B cell (primary cell): ENCODE results near the gene MPZL2. TPM values are rescaled to one million over a fixed set of nuclear protein-coding genes. Genes with fewer than 3 reads are reported as not detected.
A peak's percentile ranks its signal among the peaks of the same experiment; 100 is the strongest.

Source experiments
- ATAC-seq: fragments of 200-7000 bp; cut with Tn5 transposase; one replicate; pipeline ENCODE4 v1.10.0; 2021; ENCODE audit warnings: low read depth, mild to moderate bottlenecking, moderate number of reproducible peaks, moderate library complexity
- CTCF ChIA-PET: fragments of 350-600 bp; sonication (Branson Sonifier 250); formaldehyde crosslinking; loops from one replicate; lab custom pipeline; 2021; ENCODE audit warnings: antibody characterized with exemption, inconsistent platforms; lab: Charles Lee
- POLR2A ChIA-PET: fragments of 350-600 bp; sonication (Branson Sonifier 250); formaldehyde crosslinking; loops from one replicate; lab custom pipeline; 2021; ENCODE audit warnings: antibody characterized with exemption; lab: Charles Lee
- DNase-seq: peaks from one replicate; pipeline ENCODE4 v3.0.0; 2013
- H2AFZ ChIP-seq: 2 replicates; pipeline ENCODE4 v1.6.1; 2012; ENCODE audit warnings: mild to moderate bottlenecking, low read depth, low read length; ENCODE audit not compliant: insufficient read depth, poor library complexity, severe bottlenecking
- H3K27ac ChIP-seq, 2 donors: 1 replicate in 1 of 2; 2 replicates in 1 of 2; pipeline ENCODE4 v1.5.1; 2012 to 2013; ENCODE audit warnings: low read length in 2 of 2, mild to moderate bottlenecking in 2 of 2, moderate library complexity in 1 of 2
- H3K27me3 ChIP-seq, 4 experiments: fragments of 200-600 bp in 1 of 4; sonication (generic) in 1 of 4; replicated peaks in 1 of 4; 1 replicate in 2 of 4; 2 replicates in 2 of 4; pipeline versions ENCODE4 v1.6.1 to v1.7.0; 2013 to 2016; ENCODE audit warnings: low read length in 3 of 4, mild to moderate bottlenecking in 2 of 4, mixed read lengths in 1 of 4, moderate library complexity in 1 of 4; ENCODE audit not compliant: insufficient read depth in 4 of 4, control insufficient read depth in 3 of 4; ENCODE audit errors: control extremely low read depth in 1 of 4
- H3K36me3 ChIP-seq, 2 experiments: replicated peaks in 1 of 2; 1 replicate in 1 of 2; 2 replicates in 1 of 2; pipeline versions ENCODE4 v1.6.1 to v1.7.1; 2013; ENCODE audit warnings: low read length in 1 of 2; ENCODE audit not compliant: insufficient read depth in 2 of 2, control insufficient read depth in 1 of 2; ENCODE audit errors: control extremely low read depth in 1 of 2, extremely low read depth in 1 of 2
- H3K4me1 ChIP-seq, 2 donors: fragments of 200-600 bp in 1 of 2; sonication (generic) in 1 of 2; 1 replicate in 1 of 2; 2 replicates in 1 of 2; pipeline versions ENCODE4 v1.5.1 to v1.6.1; 2013 to 2017; ENCODE audit warnings: low read length in 2 of 2; ENCODE audit not compliant: control insufficient read depth in 2 of 2, insufficient read depth in 2 of 2
- H3K4me2 ChIP-seq: replicated peaks from 2 replicates; pipeline ENCODE3; 2012; ENCODE audit warnings: mild to moderate bottlenecking, low read depth, low read length; ENCODE audit not compliant: poor library complexity, severe bottlenecking
- H3K4me3 ChIP-seq, 5 experiments: fragments of 200-600 bp in 1 of 5; sonication (generic) in 1 of 5; 1 replicate in 3 of 5; 2 replicates in 2 of 5; pipeline versions ENCODE4 v1.5.1 to v1.7.0; 2011 to 2016; ENCODE audit warnings: low read length in 4 of 5, mild to moderate bottlenecking in 4 of 5, low read depth in 2 of 5, control low read depth in 1 of 5, moderate library complexity in 1 of 5; ENCODE audit not compliant: insufficient read depth in 1 of 5; ENCODE audit errors: control extremely low read depth in 1 of 5, extremely low read depth in 1 of 5
- H3K79me2 ChIP-seq: fragments of 200-600 bp; sonication (generic); one replicate; pipeline ENCODE4 v1.6.0; 2016; ENCODE audit warnings: low read length; ENCODE audit not compliant: control insufficient read depth, insufficient read depth
- H3K9ac ChIP-seq: fragments of 200-600 bp; sonication (generic); 2 replicates; pipeline ENCODE4 v1.6.1; 2017; ENCODE audit warnings: mild to moderate bottlenecking, low read length, moderate library complexity
- H3K9me3 ChIP-seq, 3 donors: one replicate each; pipeline versions ENCODE4 v1.6.1 to v1.7.1; 2013; ENCODE audit warnings: low read length in 2 of 3; ENCODE audit not compliant: control insufficient read depth in 2 of 3, insufficient read depth in 1 of 3; ENCODE audit errors: control extremely low read depth in 1 of 3
- H4K20me1 ChIP-seq: 2 replicates; pipeline ENCODE4 v1.6.0; 2012; ENCODE audit warnings: mild to moderate bottlenecking, low read length; ENCODE audit not compliant: insufficient read depth, control insufficient read depth, poor library complexity, severe bottlenecking
- H3K27ac Mint-ChIP-seq: one replicate; pipeline ENCODE4 v1.8.0; 2021; ENCODE audit warnings: mixed read lengths
- H3K27me3 Mint-ChIP-seq: one replicate; pipeline ENCODE4 v1.8.0; 2021; ENCODE audit warnings: mixed read lengths
- H3K4me1 Mint-ChIP-seq: one replicate; pipeline ENCODE4 v1.8.0; 2021; ENCODE audit warnings: mixed read lengths
- H3K4me3 Mint-ChIP-seq: one replicate; pipeline ENCODE4 v1.8.0; 2021; ENCODE audit warnings: mixed read lengths
- H3K9me3 Mint-ChIP-seq: one replicate; pipeline ENCODE4 v1.8.0; 2022; ENCODE audit warnings: mixed read lengths; ENCODE audit not compliant: insufficient read depth
- EZH2 ChIP-seq: IDR thresholded peaks from 2 replicates; pipeline ENCODE4 v1.6.1; 2012; ENCODE audit warnings: borderline replicate concordance, low read depth, mild to moderate bottlenecking, moderate library complexity, low read length; ENCODE audit not compliant: insufficient read depth, poor library complexity, severe bottlenecking
- WGBS: methylation state at CpG from one replicate; pipeline ENCODE4 v1.1.5; 2013; ENCODE audit warnings: missing lambda C conversion rate; ENCODE audit not compliant: insufficient coverage; 5-methylcytosine and 5-hydroxymethylcytosine counted together
- intact Hi-C: fragments of 100-400 bp; cut with micrococcal nuclease; formaldehyde crosslinking; loops from one replicate; pipeline ENCODE4 v1.10.0; 2022
- polyA plus RNA-seq: library from polyadenylated mRNA; depleted of rRNA; stranded (reverse); fragments of >200 nt; gene quantifications from 2 replicates; pipeline ENCODE4 v1.2.3, GENCODE V29; 2012
- total RNA-seq, 2 donors: library from RNA; stranded (reverse); fragments of 120-200 nt in 1 of 2; gene quantifications; 1 replicate in 1 of 2; 2 replicates in 1 of 2; pipeline versions ENCODE4 v1.2.3 to v1.2.4, GENCODE V29; 2013 to 2022
- TF ChIP-seq, protein P1 (sequence below): fragments of 200-600 bp; IDR thresholded peaks from one replicate; pipeline ENCODE4 v1.8.0; 2022; ENCODE audit warnings: antibody characterized with exemption, mild to moderate bottlenecking

The MPZL2 gene
- total and polyA plus RNA-seq, 2 donors (not counting 1 experiment from before 2014, with no cell fraction given): 1.2 TPM; not detected in 1

DNA sequence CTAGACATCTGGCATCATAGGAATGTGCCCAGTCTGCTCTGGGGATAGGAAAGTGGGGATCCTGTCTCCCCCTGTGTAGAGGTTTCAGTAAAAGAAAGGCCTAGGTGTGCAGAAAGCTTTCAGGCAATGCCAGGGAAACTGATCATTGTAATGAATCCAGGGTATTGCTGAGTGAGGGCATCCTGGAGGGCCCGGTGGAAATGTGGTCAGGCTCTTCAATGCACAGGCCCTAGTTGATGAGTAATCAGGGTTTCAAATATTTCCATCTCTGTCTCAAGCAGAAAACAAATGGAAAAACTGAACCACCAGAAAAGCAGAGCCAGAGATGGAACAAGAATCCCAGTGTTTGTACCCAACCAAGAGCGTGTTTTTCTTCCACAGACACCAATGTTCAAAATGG is 42.5 kb upstream of the MPZL2 start:
- 100% methylated on average over 1 of the region's 2 CpGs for WGBS
- no peak overlapping the region for H3K4me3 Mint-ChIP-seq
- intact Hi-C loops: no loop called here
- H3K4me1 Mint-ChIP-seq: peaks cover 11% of the 10 kb centered on the region
- H3K4me3 ChIP-seq: no peak overlapping the region
- no peaks in the 10 kb centered on the region for H3K79me2 ChIP-seq
- no peaks in the 10 kb centered on the region for H4K20me1 ChIP-seq
- H3K27me3 Mint-ChIP-seq: peaks cover 5% of the 10 kb centered on the region
- H3K27me3 ChIP-seq: no peaks in the 10 kb centered on the region
- no peak for ATAC-seq
- no peak for TF ChIP-seq EZH2
- TF ChIP-seq, protein P1, sequence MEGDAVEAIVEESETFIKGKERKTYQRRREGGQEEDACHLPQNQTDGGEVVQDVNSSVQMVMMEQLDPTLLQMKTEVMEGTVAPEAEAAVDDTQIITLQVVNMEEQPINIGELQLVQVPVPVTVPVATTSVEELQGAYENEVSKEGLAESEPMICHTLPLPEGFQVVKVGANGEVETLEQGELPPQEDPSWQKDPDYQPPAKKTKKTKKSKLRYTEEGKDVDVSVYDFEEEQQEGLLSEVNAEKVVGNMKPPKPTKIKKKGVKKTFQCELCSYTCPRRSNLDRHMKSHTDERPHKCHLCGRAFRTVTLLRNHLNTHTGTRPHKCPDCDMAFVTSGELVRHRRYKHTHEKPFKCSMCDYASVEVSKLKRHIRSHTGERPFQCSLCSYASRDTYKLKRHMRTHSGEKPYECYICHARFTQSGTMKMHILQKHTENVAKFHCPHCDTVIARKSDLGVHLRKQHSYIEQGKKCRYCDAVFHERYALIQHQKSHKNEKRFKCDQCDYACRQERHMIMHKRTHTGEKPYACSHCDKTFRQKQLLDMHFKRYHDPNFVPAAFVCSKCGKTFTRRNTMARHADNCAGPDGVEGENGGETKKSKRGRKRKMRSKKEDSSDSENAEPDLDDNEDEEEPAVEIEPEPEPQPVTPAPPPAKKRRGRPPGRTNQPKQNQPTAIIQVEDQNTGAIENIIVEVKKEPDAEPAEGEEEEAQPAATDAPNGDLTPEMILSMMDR: no peak
- no peaks in the 10 kb centered on the region for H3K36me3 ChIP-seq
- H3K27ac ChIP-seq: no peak overlapping the region
- no peak for DNase-seq
- no peak overlapping the region for H3K27ac Mint-ChIP-seq
- ChIA-PET POLR2A (no interaction called here), CTCF (interaction anchor here (2.5 kb wide), 1 partner anchor 11 kb away, joined by 9 read pairs; no protein-coding TSS in a partner anchor)
- no peaks in the 10 kb centered on the region for H3K9me3 ChIP-seq
- peaks cover 3% of the 10 kb centered on the region for H3K9me3 Mint-ChIP-seq
- H3K4me1 ChIP-seq: peaks cover 4 to 5% of the 10 kb centered on the region in 2 donors
- H2AFZ ChIP-seq: no peak overlapping the region
- H3K9ac ChIP-seq: no peak overlapping the region
- H3K4me2 ChIP-seq: no peak overlapping the region

- TF ChIP-seq EZH2: no peak
- TF ChIP-seq, protein P1: no peak
- WGBS: 59% methylated on average over 8 of the region's 8 CpGs
- Mint-ChIP-seq H3K27me3 (peaks cover 5% of the 10 kb centered on the region), H3K9me3 (peaks cover 3% of the 10 kb centered on the region), H3K4me1 (peaks cover 11% of the 10 kb centered on the region), H3K4me3 (no peak overlapping the region), H3K27ac (no peak overlapping the region)
- Histone ChIP-seq H3K9me3 (no peaks in the 10 kb centered on the region), H4K20me1 (no peaks in the 10 kb centered on the region), H3K4me2 (no peak overlapping the region), H2AFZ (peak overlapping the region; percentile 29), H3K4me1 (peaks cover 4 to 5% of the 10 kb centered on the region in 2 donors), H3K9ac (no peak overlapping the region), H3K4me3 (no peak overlapping the region), H3K79me2 (no peaks in the 10 kb centered on the region), H3K27me3 (no peaks in the 10 kb centered on the region), H3K36me3 (no peaks in the 10 kb centered on the region), H3K27ac (no peak overlapping the region)
- DNase-seq: no peak
- ChIA-PET CTCF (interaction anchor here (1.4 kb wide), 1 partner anchor 107 kb away, joined by 4 read pairs; no protein-coding TSS in a partner anchor), POLR2A (no interaction called here)
- no peak for ATAC-seq
- intact Hi-C loops: no loop called here
Observed at GRCh38 chr11:118305726-118306125, 41.6 kb upstream of the MPZL2 start.
